8988T (cell line): Measurements from ENCODE around the gene PRR36.

Source experiments
- DNase-seq: peaks from one replicate; pipeline ENCODE4 v3.0.0; 2011

Gene PRR36

DNA sequence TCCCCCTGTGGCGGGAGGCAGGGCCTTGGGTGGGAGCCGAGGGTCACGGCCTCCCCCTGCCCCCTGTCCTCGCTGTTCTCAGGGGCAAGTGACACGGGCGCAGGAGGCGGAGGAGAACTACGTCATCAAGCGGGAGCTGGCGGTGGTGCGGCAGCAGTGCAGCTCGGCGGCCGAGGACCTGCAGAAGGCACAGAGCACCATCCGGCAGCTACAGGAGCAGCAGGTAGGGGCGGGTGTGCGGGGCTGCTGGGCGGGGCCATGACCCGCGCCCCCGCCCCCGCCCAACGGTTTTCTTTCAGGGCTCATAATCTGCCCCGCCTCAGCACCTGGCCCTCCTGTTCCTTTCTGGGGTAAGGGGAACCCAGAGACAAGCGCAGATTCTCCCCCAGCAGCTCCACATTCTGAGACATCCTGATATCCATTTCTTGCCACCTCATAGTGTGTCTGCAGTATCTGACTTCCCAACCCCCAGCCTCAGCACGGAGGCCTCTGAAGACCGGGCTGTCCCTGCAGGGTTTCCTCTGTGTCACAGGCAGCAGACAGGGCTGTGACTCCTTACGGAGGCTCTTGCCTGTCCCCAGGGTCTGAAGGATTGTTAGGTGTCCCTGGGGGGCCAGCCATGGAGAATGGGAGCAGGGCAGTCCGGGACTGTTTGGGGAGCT, 15.9 kb downstream of the PRR36 start:
- DNase-seq, result peak; percentile 23

DNA sequence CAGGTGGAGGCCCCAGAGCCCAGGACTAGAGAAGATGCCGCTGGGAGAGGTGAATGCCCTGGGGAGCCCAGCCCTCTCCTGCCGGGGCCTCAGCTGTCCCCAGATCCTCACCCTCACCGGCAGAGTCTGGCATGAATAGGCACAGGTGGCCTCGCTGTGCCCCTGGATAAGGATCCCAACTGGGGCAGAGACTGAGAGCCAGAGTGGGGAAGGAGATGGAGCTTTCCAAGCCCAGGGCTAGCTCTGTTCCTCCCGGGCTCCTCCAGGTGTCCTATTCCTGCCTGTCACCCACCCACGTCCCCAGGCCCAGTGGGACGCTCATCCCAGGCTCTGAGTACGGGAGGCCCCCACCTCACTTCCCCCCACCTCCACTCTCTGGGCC, 16.5 kb downstream of the PRR36 start:
- peak; percentile 26 for DNase-seq

GRCh38 chr19:7856679-7857663, 17.2 kb downstream of the PRR36 start:
- DNase-seq, result peak; percentile 5

DNA sequence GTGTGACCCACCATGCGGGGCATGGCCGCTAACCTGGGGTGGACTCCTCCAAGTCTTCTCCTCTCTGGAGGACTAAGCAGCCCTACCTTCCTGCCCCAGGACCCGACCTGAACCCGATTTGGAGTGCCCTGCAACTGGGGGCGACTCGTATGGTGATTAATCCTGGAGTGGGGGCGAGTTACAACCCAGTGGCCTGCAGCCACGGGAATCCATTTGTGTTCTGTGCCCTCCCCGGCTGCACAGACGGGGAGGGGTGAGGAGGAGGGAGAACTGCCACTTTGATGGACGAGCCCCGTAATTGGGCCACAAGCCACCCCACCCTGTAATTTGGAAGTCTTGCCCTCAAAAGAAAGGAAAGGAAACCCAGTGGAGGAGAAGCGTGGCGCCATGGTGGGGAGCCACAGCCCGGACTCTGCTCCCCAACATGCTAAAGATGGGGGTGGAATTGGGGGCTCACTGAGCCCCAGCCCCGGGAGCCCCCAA, 18.0 kb downstream of the PRR36 start:
- DNase-seq, result peak; percentile 11

- no peak for DNase-seq
These were observed 18.6 kb downstream of the PRR36 start for GRCh38 chr19:7855426-7856108.

DNA sequence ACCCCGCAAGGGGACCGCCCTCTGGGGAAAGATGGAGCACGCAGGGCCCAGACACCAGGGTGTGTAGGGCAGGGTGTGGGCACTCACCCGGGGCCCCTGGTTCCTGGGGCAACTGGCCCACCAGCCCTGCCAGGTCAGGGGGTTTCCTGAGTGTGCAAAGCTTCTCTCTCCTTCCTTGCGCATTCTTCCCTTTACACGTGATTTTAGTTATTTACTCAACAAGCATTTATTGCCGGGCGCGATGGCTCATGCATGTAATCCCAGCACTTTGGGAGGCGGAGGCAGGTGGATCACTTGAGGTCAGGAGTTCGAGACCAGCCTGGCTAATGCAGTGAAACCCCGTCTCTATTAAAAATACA, 20.4 kb downstream of the PRR36 start:
- DNase-seq, result no peak

DNA sequence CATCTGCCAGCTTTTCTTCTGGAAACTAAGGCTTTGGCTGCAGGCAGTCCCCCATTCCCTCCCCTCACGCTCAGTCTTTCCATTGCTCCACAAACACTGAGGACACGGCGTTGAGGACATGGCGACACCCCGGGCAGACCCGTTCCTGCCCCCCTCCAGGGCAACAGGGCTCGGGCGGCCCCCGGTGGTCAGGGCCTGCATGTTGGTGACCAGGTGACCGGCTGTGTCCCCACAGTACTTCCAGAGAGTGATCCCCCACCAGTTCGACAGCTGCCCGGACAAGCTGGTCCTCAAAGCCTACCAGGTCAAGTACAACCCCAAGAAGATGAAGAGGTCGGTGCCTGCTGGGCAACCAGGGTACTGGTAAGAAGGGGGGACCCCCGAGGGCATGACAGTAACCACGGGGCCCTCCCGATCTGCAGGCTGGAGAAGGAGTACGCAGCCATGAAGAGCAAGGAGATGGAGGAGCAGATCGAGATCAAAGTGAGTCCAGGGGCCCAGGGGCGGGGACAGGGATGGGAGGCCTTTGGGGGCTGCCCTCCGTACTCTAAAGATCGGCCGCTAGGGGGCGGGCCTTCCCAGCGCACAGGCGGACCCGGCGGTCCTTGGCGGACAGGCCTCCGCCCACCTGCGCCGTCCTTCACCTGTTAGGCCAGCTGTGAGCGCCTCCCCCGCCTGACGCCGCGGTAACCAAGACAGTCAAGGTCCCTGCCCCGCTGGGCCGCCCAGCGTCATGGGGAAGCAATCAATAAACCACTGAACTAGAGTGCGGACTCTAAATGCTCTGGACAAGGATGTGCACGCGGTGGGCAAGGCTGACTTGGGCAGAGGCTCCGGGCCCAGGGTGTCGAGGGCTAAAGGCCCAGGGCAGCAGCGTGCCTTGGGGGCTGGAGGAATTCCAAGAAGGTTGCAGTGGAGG, 21.1 kb downstream of the PRR36 start:
- DNase-seq, result peak; percentile 97

DNA sequence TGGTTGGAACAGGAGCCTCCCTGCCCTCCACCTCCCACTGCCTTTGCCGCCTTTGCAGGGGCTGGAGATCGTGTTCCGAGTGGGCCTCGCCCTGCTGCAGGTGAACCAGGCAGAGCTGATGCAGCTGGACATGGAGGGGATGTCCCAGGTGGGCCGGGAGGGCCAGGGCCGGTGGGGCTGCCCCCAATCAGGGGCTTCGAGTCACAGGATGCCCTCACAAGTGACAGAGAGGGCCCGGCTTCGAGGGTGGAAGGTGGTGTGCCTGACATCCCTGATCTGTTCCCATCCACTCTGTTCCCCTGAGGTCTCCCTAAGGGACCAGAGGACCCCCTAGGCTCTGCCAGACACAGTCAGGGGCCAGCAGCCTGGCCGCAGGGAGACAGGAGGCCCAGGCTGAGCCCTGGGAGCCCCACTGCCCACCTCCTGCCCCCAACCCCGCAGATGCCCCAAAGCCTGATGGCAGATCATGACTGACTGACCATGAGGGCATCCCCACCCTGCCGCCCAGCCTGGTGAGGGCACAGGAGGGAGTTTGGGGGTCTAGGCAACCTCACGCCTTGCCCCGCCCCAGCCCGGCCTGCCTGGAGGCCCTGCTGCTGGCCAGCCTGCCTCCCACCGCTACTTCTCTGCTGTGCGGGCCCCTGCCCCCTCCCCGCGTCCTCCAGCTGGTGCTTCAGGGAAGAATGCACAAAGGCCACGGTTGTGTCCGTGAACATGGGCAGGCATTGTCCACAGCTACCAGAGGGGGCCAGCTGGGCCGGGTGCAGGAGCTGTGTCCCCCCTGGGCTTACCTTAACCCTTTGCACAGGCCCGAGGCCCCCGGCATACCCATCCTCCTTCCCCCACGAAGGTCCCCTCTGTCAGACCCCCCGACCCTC, 22.3 kb downstream of the PRR36 start:
- no peak for DNase-seq

- DNase-seq, result no peak
These were observed 23.1 kb downstream of the PRR36 start for GRCh38 chr19:7850945-7851622.

DNA sequence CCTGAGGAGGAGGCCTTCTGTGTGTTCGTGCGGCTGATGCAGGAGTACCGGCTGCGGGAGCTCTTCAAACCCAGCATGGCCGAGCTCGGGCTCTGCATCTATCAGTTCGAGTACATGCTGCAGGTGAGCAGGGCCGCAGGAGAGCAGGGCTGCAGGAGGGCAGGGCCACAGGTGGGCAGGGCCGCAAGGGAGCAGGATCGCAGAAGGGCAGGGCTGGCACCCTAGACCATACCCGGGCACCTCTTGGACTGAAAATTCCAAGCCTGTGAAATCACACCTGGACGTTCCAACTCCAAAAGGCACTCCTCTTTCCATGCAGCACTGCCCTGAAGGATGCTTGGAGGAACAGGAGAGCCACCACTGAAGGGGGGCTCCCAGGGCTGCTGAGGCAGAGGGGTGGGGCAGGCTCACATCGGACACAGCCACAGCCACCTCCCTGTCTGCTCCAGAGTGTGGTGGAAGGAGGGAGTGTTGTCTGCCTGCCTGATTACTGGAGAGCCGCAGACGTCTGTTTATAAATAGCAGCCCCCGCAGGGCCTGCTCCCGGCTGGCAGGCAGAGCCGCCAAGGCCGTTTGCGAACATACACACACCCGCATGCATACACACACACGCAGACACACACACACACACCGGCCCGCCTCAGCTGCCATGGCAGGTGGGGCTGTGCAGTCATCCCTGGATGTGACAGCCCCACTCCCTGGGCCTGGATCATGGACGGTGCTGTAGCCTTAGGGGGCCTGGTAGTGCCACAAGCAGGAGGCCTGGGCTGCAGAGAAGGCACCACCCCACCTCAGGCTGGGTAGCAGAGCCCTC, 24.0 kb downstream of the PRR36 start:
- DNase-seq, result no peak

DNA sequence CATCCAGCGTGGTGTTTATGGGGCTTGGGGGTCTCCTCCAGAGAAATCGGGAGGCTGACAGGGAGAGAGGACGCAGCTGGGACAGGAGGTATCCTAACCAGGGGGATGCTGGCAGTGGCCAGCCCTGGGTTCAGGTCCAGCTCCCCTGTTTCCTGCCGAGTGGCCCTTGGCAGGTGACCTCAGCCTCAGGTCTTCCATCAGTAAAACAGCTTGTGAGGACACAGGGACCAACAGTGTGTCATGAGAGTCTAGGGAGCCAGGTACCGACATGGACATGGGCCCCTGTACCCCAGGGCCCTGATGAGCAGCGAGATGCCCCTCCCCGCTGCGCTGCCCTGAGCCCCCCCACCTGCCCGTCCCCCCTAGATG, 24.6 kb downstream of the PRR36 start:
- no peak for DNase-seq

- DNase-seq, result no peak
These were observed 25.3 kb downstream of the PRR36 start for GRCh38 chr19:7848779-7849457.

DNA sequence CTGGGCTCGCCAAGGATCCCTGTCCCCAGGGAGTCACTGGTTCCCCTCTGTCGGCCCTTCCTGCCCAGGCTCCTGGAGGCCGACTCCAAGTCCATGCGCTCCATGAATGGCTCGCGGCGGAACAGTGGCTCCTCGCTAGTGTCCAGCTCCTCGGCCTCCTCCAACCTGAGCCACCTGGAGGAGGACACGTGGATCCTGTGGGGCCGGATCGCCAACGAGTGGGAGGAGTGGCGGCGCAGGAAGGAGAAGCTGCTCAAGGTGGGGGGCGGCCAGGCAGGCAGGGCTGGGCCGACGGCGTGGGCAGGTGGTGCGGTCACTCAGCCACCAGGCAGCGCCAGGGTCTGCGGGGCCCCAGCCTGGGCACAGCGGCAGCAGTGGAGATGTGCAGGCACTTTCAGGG, 26.5 kb downstream of the PRR36 start:
- no peak for DNase-seq

GRCh38 chr19:7846155-7846646, 28.0 kb downstream of the PRR36 start:
- no peak for DNase-seq

DNA sequence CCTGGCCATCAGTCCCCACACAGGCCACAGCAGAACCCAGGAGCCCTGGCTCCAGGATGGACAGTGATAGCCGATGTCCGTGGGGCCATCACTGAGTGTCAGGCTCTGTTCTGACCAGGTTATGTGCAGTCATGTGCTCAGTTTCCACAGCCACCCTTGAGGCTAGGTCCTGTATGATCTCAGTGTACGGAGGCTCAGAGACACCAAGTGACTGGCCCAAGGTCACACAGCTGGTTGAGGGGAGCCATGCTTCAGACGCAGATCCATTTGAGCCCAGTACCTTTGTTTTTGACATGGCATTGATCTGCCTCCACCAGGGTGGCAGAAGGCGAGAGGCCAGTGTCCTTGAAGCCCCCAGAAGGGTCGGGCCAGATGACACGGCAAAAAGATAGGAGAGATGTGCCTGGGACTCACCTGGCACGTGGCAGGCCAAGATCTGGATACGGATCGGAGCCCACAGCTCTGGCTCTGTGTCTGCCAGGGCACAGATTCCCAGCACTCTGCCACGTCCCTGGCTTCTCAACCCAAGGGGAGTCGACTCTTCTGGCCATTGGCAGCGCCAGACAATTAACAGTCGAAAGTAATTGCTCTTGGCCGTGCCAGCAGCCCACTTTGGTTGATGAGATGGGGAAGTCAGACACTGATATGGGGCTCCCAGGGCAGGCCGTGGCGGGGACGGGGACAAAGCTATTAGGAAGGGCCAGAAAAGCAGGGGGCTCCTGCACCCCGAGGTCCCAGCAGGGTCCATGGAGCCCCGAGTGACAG, 28.6 kb downstream of the PRR36 start:
- DNase-seq, result no peak

DNA sequence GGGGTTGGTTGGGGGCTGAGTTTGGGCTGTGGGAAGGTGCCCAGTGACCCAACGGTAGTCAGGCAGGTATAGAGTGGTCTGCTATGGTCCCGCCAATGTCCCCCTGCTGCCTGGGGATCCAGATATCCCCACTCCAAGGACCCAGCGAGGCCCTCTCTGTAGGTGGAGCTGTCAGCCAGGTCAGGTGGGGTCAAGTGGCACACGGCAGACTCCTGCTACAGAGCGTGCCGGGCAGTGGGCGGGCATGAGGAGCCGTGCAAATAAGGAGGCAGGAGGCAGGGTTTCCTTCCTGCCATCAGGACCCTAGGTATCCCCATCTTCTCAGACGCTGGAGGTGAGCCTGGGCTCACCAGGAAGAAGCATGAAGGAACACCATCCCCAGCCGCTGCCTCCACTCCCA, 29.2 kb downstream of the PRR36 start:
- DNase-seq, result no peak

DNA sequence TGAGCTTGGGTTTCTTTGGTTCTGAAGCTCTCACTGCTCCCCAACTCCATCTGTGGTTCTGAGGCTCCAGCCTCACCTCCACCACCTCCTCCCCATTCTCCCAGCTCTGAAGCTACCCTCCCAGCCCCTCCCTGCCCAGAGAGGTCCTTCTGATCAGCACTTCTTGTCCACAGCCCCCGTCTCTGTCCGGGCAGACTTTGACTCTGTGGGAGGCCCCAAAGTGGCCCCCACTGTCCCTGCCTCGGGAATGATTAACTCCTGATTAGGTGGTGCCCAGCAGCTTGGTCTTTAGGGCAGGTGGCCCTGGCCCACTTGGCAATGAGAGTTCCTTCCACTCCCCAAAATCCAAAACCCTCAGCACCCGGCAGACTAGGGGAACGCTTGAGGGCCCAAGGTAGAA, 29.8 kb downstream of the PRR36 start:
- no peak for DNase-seq

- DNase-seq, result no peak
These were observed 30.7 kb downstream of the PRR36 start for GRCh38 chr19:7843521-7843920.
